GM12874 (cell line): Measurements from ENCODE around the gene GNA15.

ENCODE experiments used
- CTCF ChIP-seq: IDR thresholded peaks from 2 replicates; pipeline ENCODE4 v1.5.1; 2011; ENCODE audit warnings: low read depth, mild to moderate bottlenecking, control low read depth, low read length, moderate library complexity; ENCODE audit not compliant: insufficient read depth

Gene GNA15

GRCh38 chr19:3125900-3126524 lies 9.8 kb upstream of the GNA15 start:
- TF ChIP-seq CTCF: peak; percentile 89

- no peak for TF ChIP-seq CTCF
Measured at GRCh38 chr19:3129112-3129511, 6.7 kb upstream of the GNA15 start.

DNA sequence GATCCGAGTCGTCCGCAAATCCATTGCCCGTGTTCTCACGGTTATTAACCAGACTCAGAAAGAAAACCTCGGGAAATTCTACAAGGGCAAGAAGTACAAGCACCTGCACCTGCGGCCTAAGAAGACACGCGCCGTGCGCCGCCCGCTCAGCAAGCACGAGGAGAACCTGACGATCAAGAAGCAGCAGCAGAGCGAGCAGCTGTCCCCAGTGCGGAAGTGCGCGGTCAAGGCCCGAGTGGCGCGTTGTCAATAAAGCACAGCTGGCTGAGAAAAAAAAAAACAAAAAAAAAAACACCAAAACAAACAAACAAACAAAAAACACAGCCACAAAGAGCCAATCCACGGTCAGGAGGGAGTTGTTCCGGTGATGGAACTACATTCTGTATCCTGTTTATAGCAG lies 4.7 kb upstream of the GNA15 start:
- no peak for TF ChIP-seq CTCF

DNA sequence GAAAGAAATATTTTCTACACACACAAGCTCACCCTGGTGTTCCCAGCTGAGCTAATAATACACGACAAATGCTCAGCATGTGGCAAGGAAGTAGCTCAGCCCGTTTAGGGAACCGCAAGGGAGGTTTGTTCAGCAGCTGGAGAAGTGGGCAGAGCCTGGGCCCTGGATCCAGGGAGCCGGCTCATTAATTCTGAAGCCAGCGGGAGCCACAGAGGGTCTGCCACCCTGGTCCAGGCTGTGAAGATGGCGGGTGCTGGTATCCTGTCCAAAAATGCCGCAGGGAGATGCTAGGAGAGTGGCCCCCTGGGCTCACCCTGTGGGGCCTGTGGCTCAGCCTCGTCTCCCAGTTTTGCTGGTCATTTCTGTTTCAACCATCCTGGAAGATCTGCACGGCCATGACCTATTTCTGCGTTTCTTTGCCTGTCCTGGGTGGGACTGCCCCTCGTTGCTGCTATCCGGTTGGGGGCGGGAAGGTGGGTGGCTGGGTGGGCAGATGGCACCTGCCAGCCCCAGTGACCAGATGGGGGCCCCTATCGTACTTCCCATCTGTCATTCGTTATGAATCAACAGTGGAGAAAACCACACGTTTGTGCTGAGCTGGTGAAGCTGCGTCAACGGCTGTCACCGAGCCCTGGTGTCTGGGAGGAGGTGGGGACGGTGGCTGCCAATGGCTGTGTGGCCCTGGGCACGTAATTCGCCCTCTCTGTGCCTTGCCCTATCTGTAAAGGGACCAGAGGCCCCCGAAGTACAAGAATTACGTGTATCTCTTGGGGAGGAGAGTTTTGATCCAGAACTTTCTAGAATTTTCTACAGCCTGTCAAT lies 2.7 kb upstream of the GNA15 start:
- no peak for TF ChIP-seq CTCF

- no peak for TF ChIP-seq CTCF
Measured at GRCh38 chr19:3133793-3134116, 2.1 kb upstream of the GNA15 start.

GRCh38 chr19:3136684-3137055 lies 837 bp downstream of the GNA15 start:
- TF ChIP-seq CTCF: no peak

- no peak for TF ChIP-seq CTCF
Measured at GRCh38 chr19:3137119-3137518, 1.3 kb downstream of the GNA15 start.
